CD4-positive, alpha-beta T cell treated with Interleukin-4 for 1 hour (primary cell): ENCODE results near the gene NOC3L.

Source experiments
- DNase-seq, 2 donors: peaks; one replicate each; pipeline ENCODE4 v3.0.0-alpha.2; 2020 to 2022

NOC3L gene

GRCh38 chr10:94300042-94300441, 62.7 kb downstream of the NOC3L start:
- no peak for DNase-seq

- peak in 1 of 2 donors; percentile 29 for DNase-seq
Observed at GRCh38 chr10:94299417-94299816, 63.3 kb downstream of the NOC3L start.

GRCh38 chr10:94294168-94294567, 68.6 kb downstream of the NOC3L start:
- no peak for DNase-seq

GRCh38 chr10:94293354-94293753, 69.4 kb downstream of the NOC3L start:
- DNase-seq = no peak

- no peak for DNase-seq
Observed at GRCh38 chr10:94292434-94293090, 70.2 kb downstream of the NOC3L start.

- DNase-seq = no peak
Observed at GRCh38 chr10:94288361-94289101, 74.2 kb downstream of the NOC3L start.

GRCh38 chr10:94287336-94287735, 75.4 kb downstream of the NOC3L start:
- DNase-seq = no peak

- no peak for DNase-seq
Observed at GRCh38 chr10:94286901-94287300, 75.8 kb downstream of the NOC3L start.

GRCh38 chr10:94285271-94285670, 77.5 kb downstream of the NOC3L start:
- DNase-seq = no peak
